SJCRH30 (cell line): ENCODE results near the gene CSF1R. TPM values are rescaled to one million over a fixed set of nuclear protein-coding genes. Genes with fewer than 3 reads are reported as not detected.
A peak's percentile ranks its signal among the peaks of the same experiment; 100 is the strongest.

ENCODE experiments used
- DNase-seq, 2 experiments: peaks; one replicate each; pipeline ENCODE4 v3.0.0-alpha.2; 2015 to 2020
- H3K27ac ChIP-seq: fragments of 250-450 bp; sonication (Bioruptor Pico); 2 replicates; pipeline ENCODE4 v1.5.1; 2020; ENCODE audit warnings: mild to moderate bottlenecking, moderate library complexity
- H3K27me3 ChIP-seq: fragments of 250-450 bp; sonication (Bioruptor Pico); 2 replicates; pipeline ENCODE4 v1.5.1; 2020; ENCODE audit warnings: mild to moderate bottlenecking, moderate library complexity
- H3K36me3 ChIP-seq: fragments of 250-450 bp; sonication (Bioruptor Pico); 2 replicates; pipeline ENCODE4 v1.5.1; 2020; ENCODE audit warnings: mild to moderate bottlenecking, moderate library complexity
- H3K4me1 ChIP-seq: fragments of 250-450 bp; sonication (Bioruptor Pico); 2 replicates; pipeline ENCODE4 v1.5.1; 2020; ENCODE audit warnings: mild to moderate bottlenecking, moderate library complexity
- H3K4me3 ChIP-seq: fragments of 250-450 bp; sonication (Bioruptor Pico); 2 replicates; pipeline ENCODE4 v1.5.1; 2020; ENCODE audit warnings: mild to moderate bottlenecking, moderate library complexity
- H3K9me3 ChIP-seq: fragments of 250-450 bp; sonication (Bioruptor Pico); replicated peaks from 2 replicates; pipeline ENCODE4 v1.5.1; 2020; ENCODE audit warnings: mild to moderate bottlenecking, moderate library complexity
- total RNA-seq: library from RNA; depleted of rRNA; stranded (reverse); fragments of >200 nt; shearing (Covaris generic); gene quantifications from 2 replicates; pipeline ENCODE4 v1.2.3, GENCODE V29; 2014

CSF1R gene
- total RNA-seq, 1 experiment from 2014 or later, result 0.06 TPM

- H3K9me3 ChIP-seq, result no peaks in the 10 kb centered on the region
- H3K4me1 ChIP-seq, result no peaks in the 10 kb centered on the region
- no peak for DNase-seq
- peaks cover 7% of the 10 kb centered on the region; the same call in 1 of the 2 replicates for H3K27me3 ChIP-seq
- no peaks in the 10 kb centered on the region for H3K36me3 ChIP-seq
- no peak overlapping the region for H3K27ac ChIP-seq
- H3K4me3 ChIP-seq, result no peak overlapping the region
Observed at GRCh38 chr5:150075233-150075632, 11.1 kb downstream of the CSF1R start.

GRCh38 chr5:150073677-150074076, 12.7 kb downstream of the CSF1R start:
- H3K27me3 ChIP-seq, result no peaks in the 10 kb centered on the region
- no peak overlapping the region for H3K4me3 ChIP-seq
- no peak overlapping the region for H3K27ac ChIP-seq
- no peaks in the 10 kb centered on the region for H3K36me3 ChIP-seq
- H3K9me3 ChIP-seq, result no peaks in the 10 kb centered on the region
- no peak for DNase-seq
- no peaks in the 10 kb centered on the region for H3K4me1 ChIP-seq

GRCh38 chr5:150073086-150073625, 13.2 kb downstream of the CSF1R start:
- H3K27ac ChIP-seq, result no peak overlapping the region
- no peaks in the 10 kb centered on the region for H3K9me3 ChIP-seq
- DNase-seq, result no peak
- H3K27me3 ChIP-seq, result no peaks in the 10 kb centered on the region
- no peaks in the 10 kb centered on the region for H3K4me1 ChIP-seq
- H3K36me3 ChIP-seq, result no peaks in the 10 kb centered on the region
- H3K4me3 ChIP-seq, result no peak overlapping the region

GRCh38 chr5:150070821-150071220, 15.5 kb downstream of the CSF1R start:
- H3K9me3 ChIP-seq, result no peaks in the 10 kb centered on the region
- no peaks in the 10 kb centered on the region for H3K36me3 ChIP-seq
- H3K4me1 ChIP-seq, result peaks cover 6% of the 10 kb centered on the region
- H3K4me3 ChIP-seq, result no peak overlapping the region
- no peak overlapping the region for H3K27ac ChIP-seq
- DNase-seq, result no peak
- H3K27me3 ChIP-seq, result no peaks in the 10 kb centered on the region

GRCh38 chr5:150069672-150070627, 16.4 kb downstream of the CSF1R start:
- no peaks in the 10 kb centered on the region for H3K36me3 ChIP-seq
- H3K27ac ChIP-seq, result no peak overlapping the region
- no peaks in the 10 kb centered on the region for H3K27me3 ChIP-seq
- DNase-seq, result no peak
- H3K4me1 ChIP-seq, result peaks cover 15% of the 10 kb centered on the region
- H3K4me3 ChIP-seq, result no peak overlapping the region
- no peaks in the 10 kb centered on the region for H3K9me3 ChIP-seq

- Histone ChIP-seq H3K27me3 (no peaks in the 10 kb centered on the region), H3K27ac (no peak overlapping the region), H3K4me1 (peaks cover 22% of the 10 kb centered on the region), H3K4me3 (no peak overlapping the region), H3K36me3 (no peaks in the 10 kb centered on the region), H3K9me3 (no peaks in the 10 kb centered on the region)
- DNase-seq, result no peak
Observed at GRCh38 chr5:150068961-150069645, 17.3 kb downstream of the CSF1R start.

GRCh38 chr5:150068472-150068871, 17.9 kb downstream of the CSF1R start:
- Histone ChIP-seq H3K27ac (no peak overlapping the region), H3K27me3 (no peaks in the 10 kb centered on the region), H3K4me1 (peaks cover 22% of the 10 kb centered on the region), H3K4me3 (no peak overlapping the region), H3K36me3 (no peaks in the 10 kb centered on the region), H3K9me3 (no peaks in the 10 kb centered on the region)
- no peak for DNase-seq

- no peaks in the 10 kb centered on the region for H3K9me3 ChIP-seq
- H3K4me1 ChIP-seq, result peaks cover 22% of the 10 kb centered on the region
- H3K27ac ChIP-seq, result no peak overlapping the region
- no peaks in the 10 kb centered on the region for H3K36me3 ChIP-seq
- DNase-seq, result no peak
- H3K27me3 ChIP-seq, result no peaks in the 10 kb centered on the region
- no peak overlapping the region for H3K4me3 ChIP-seq
Observed at GRCh38 chr5:150068071-150068470, 18.3 kb downstream of the CSF1R start.

GRCh38 chr5:150067405-150067960, 18.9 kb downstream of the CSF1R start:
- H3K36me3 ChIP-seq, result no peaks in the 10 kb centered on the region
- no peaks in the 10 kb centered on the region for H3K27me3 ChIP-seq
- H3K4me1 ChIP-seq, result peaks cover 22% of the 10 kb centered on the region
- no peaks in the 10 kb centered on the region for H3K9me3 ChIP-seq
- H3K27ac ChIP-seq, result no peak overlapping the region
- no peak overlapping the region for H3K4me3 ChIP-seq
- no peak for DNase-seq

GRCh38 chr5:150066901-150067396, 19.4 kb downstream of the CSF1R start:
- DNase-seq, result no peak
- H3K36me3 ChIP-seq, result no peaks in the 10 kb centered on the region
- no peak overlapping the region for H3K27ac ChIP-seq

GRCh38 chr5:150066436-150066835, 19.9 kb downstream of the CSF1R start:
- no peak overlapping the region for H3K4me3 ChIP-seq
- H3K9me3 ChIP-seq, result no peaks in the 10 kb centered on the region
- H3K36me3 ChIP-seq, result no peaks in the 10 kb centered on the region
- DNase-seq, result no peak
- peak overlapping the region; percentile 2; the same call in 1 of the 2 replicates for H3K27ac ChIP-seq
- H3K4me1 ChIP-seq, result peaks cover 22% of the 10 kb centered on the region
- no peaks in the 10 kb centered on the region for H3K27me3 ChIP-seq

More at GRCh38 chr5:150066901-150067396, 19.4 kb downstream of the CSF1R start:
- Histone ChIP-seq H3K27me3 (no peaks in the 10 kb centered on the region), H3K4me1 (peaks cover 22% of the 10 kb centered on the region), H3K4me3 (no peak overlapping the region), H3K9me3 (no peaks in the 10 kb centered on the region)

GRCh38 chr5:150065886-150066285, 20.5 kb downstream of the CSF1R start:
- Histone ChIP-seq H3K36me3 (no peaks in the 10 kb centered on the region), H3K4me3 (no peak overlapping the region), H3K27ac (peak overlapping the region; percentile 27), H3K27me3 (no peaks in the 10 kb centered on the region), H3K4me1 (peaks cover 22% of the 10 kb centered on the region), H3K9me3 (no peaks in the 10 kb centered on the region)
- DNase-seq, result peak; percentile 65 to 70

- Histone ChIP-seq H3K4me1 (peaks cover 22% of the 10 kb centered on the region), H3K27ac (peak overlapping the region; percentile 27), H3K27me3 (no peaks in the 10 kb centered on the region), H3K9me3 (no peaks in the 10 kb centered on the region), H3K4me3 (no peak overlapping the region), H3K36me3 (no peaks in the 10 kb centered on the region)
- peak; percentile 37 to 40 for DNase-seq
Observed at GRCh38 chr5:150065346-150065745, 21.0 kb downstream of the CSF1R start.

- Histone ChIP-seq H3K36me3 (no peaks in the 10 kb centered on the region), H3K27ac (no peak overlapping the region)
Observed at GRCh38 chr5:150064681-150065220, 21.6 kb downstream of the CSF1R start.

More at GRCh38 chr5:150064681-150065220, 21.6 kb downstream of the CSF1R start:
- Histone ChIP-seq H3K4me1 (peaks cover 22% of the 10 kb centered on the region), H3K9me3 (no peaks in the 10 kb centered on the region), H3K27me3 (no peaks in the 10 kb centered on the region), H3K4me3 (no peak overlapping the region)
- no peak for DNase-seq
